Measurements from ENCODE around the gene EMC8. TPM values are rescaled to one million over a fixed set of nuclear protein-coding genes. Genes with fewer than 3 reads are reported as not detected.
A peak's percentile ranks its signal among the peaks of the same experiment; 100 is the strongest.

Gene EMC8
- total RNA-seq, 4 donors from 2014 or later, result 27.9 to 40.0 (median 31.8) TPM

- 26 to 40% methylated on average over 1 to 14 of the region's 14 CpGs for WGBS, 2 donors (ENCODE audit: low coverage in 1 of 2)
- peaks cover 57% of the 10 kb centered on the region for H3K27me3 ChIP-seq
- peak overlapping the region in 1 of 4 donors; percentile 50 for H3K27ac ChIP-seq
- in situ Hi-C loops (cut with MboI; ENCODE audit: low pct_ligation_motif_present in 1 of 4, low pct_unique_long_range_greater_than_20kb in 1 of 4, low sequenced_read_pairs in 3 of 4) (no loop called here), intact Hi-C loops (cut with DNase I; ENCODE audit: low total_unique reads) (no loop called here)
- H3K4me3 ChIP-seq, result peak overlapping the region in 2 of 4 donors; percentile 46 to 57
- TF ChIP-seq POLR2A (IDR thresholded peaks at IDR 0.05) (no peak), EP300 (IDR thresholded peaks at IDR 0.05; ENCODE audit: low read depth) (no peak), CTCF (IDR thresholded peaks at IDR 0.05) (no peak), POLR2AphosphoS5 (IDR thresholded peaks at IDR 0.05) (no peak)
- DNase-seq, result peak; percentile 27
- H3K36me3 ChIP-seq, result no peaks in the 10 kb centered on the region
- no peaks in the 10 kb centered on the region for H3K9me3 ChIP-seq
- H3K4me1 ChIP-seq, result peaks cover 21 to 47% (median 26%) of the 10 kb centered on the region in 4 donors
These were observed 49.6 kb downstream of the EMC8 start for GRCh38 chr16:85749771-85750145.

DNA sequence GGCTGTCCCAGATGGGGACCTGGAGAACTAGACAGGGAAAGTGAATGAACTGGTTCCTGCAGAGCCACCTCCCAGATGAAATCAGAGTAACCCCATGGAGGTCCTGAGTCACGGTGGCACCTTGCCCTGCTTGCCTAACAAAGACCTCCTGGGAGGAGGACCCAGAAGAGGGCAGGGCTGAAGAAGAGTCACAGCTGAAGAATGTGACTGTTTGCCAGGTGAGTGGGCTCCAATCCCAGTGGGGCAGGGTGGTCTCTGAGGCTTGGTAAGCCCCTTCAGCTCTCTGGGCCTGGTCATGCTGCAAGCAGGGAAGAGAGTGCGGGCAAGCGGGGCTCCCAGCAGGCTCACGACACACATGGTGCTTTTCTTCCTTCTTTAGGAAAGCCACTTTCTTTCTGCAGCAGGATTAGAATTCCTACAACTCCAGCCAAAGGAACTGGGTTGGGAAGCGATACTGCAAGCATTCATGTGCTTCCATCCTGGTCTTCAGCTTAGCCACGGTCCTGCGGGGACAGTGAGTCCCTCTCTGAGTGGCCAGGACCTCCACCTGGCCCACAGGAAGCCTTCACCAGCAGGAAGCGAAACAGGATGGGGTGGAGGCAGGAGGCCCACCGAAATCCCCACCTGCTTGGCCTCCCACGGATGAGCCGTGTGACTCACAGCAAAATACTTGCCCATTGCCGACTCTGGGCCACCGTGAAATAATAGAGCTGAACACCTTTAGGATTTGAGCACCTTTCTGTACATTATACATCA, 52.7 kb downstream of the EMC8 start:
- in situ Hi-C loops (cut with MboI; ENCODE audit: low pct_ligation_motif_present in 1 of 4, low pct_unique_long_range_greater_than_20kb in 1 of 4, low sequenced_read_pairs in 3 of 4), result no loop called here

GRCh38 chr16:85738923-85739715, 60.2 kb downstream of the EMC8 start:
- TF ChIP-seq POLR2A (IDR thresholded peaks at IDR 0.05) (no peak), EP300 (IDR thresholded peaks at IDR 0.05; ENCODE audit: low read depth) (no peak), POLR2AphosphoS5 (IDR thresholded peaks at IDR 0.05) (no peak), CTCF (IDR thresholded peaks at IDR 0.05) (no peak)
- in situ Hi-C loops (cut with MboI; ENCODE audit: low pct_ligation_motif_present in 1 of 4, low pct_unique_long_range_greater_than_20kb in 1 of 4, low sequenced_read_pairs in 3 of 4), result no loop called here
- Histone ChIP-seq H3K4me1 (peaks cover 0 to 4% (median 0%) of the 10 kb centered on the region in 4 donors), H3K27ac (no peak overlapping the region), H3K4me3 (no peak overlapping the region), H3K27me3 (no peaks in the 10 kb centered on the region), H3K36me3 (no peaks in the 10 kb centered on the region), H3K9me3 (no peaks in the 10 kb centered on the region)
- no peak for DNase-seq
- intact Hi-C loops (cut with DNase I; ENCODE audit: low total_unique reads), result no loop called here
- 73 to 100% methylated on average over 1 to 13 of the region's 13 CpGs for WGBS, 2 donors (ENCODE audit: low coverage in 1 of 2)

More for the DNA sequence above, 52.7 kb downstream of the EMC8 start:
- WGBS, 2 donors (ENCODE audit: low coverage in 1 of 2), result 53 to 65% methylated on average over 3 to 13 of the region's 13 CpGs
- Histone ChIP-seq H3K36me3 (no peaks in the 10 kb centered on the region), H3K27ac (peak overlapping the region in 1 of 4 donors; percentile 46), H3K9me3 (no peaks in the 10 kb centered on the region), H3K4me1 (peaks cover 15 to 20% (median 16%) of the 10 kb centered on the region in 4 donors), H3K27me3 (peaks cover 35% of the 10 kb centered on the region), H3K4me3 (no peak overlapping the region)
- peak; percentile 65 for DNase-seq
- intact Hi-C loops (cut with DNase I; ENCODE audit: low total_unique reads), result no loop called here
- TF ChIP-seq POLR2A (IDR thresholded peaks at IDR 0.05), result no peak
- no peak for TF ChIP-seq CTCF (IDR thresholded peaks at IDR 0.05)
- TF ChIP-seq POLR2AphosphoS5 (IDR thresholded peaks at IDR 0.05), result no peak

DNA sequence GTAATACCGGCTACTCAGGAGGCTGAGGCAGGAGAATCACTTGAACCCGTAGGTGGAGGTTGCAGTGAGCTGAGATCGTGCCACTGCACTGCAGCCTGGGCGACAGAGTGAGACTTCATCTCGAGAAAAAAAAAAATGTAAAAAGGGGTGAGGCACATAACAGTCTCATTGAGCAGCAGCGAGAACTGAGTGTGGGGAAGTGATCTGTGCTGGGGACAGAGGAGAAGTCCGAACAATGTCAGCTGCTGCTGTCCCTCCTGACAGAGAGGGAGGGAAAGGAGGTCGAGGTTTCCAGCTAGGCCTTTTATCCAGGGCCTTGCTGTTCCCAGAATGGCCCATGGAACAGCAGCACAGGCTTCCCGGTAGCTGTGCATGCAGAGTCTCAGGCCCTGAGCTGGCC, 62.4 kb downstream of the EMC8 start:
- no peaks in the 10 kb centered on the region for H3K9me3 ChIP-seq
- peaks cover 0 to 4% (median 0%) of the 10 kb centered on the region in 4 donors for H3K4me1 ChIP-seq
- WGBS, 2 donors (ENCODE audit: low coverage in 1 of 2), result 82 to 94% methylated on average over 7 to 9 of the region's 9 CpGs
- no peaks in the 10 kb centered on the region for H3K36me3 ChIP-seq
- no peak overlapping the region for H3K4me3 ChIP-seq
- intact Hi-C loops (cut with DNase I; ENCODE audit: low total_unique reads), result no loop called here
- no peak for TF ChIP-seq EP300 (IDR thresholded peaks at IDR 0.05; ENCODE audit: low read depth)
- TF ChIP-seq CTCF (IDR thresholded peaks at IDR 0.05), result no peak
- TF ChIP-seq POLR2A (IDR thresholded peaks at IDR 0.05), result no peak
- TF ChIP-seq POLR2AphosphoS5 (IDR thresholded peaks at IDR 0.05), result no peak
- in situ Hi-C loops (cut with MboI; ENCODE audit: low pct_ligation_motif_present in 1 of 4, low pct_unique_long_range_greater_than_20kb in 1 of 4, low sequenced_read_pairs in 3 of 4), result no loop called here
- no peak for DNase-seq
- H3K27me3 ChIP-seq, result no peaks in the 10 kb centered on the region
- H3K27ac ChIP-seq, result no peak overlapping the region
